GM12878 (cell line): ENCODE data around the gene SESN1. TPM values are rescaled to one million over a fixed set of nuclear protein-coding genes. Genes with fewer than 3 reads are reported as not detected.

Experiments used
- BMI1 ChIP-seq: fragments of 450-650 bp; IDR thresholded peaks from 2 replicates; pipeline ENCODE4 v1.6.1; 2016; ENCODE audit warnings: mild to moderate bottlenecking, moderate library complexity, borderline replicate concordance
- GABPA ChIP-seq: IDR thresholded peaks from 2 replicates; pipeline ENCODE4 v1.6.1; 2014; ENCODE audit warnings: antibody characterized with exemption, low read depth, mild to moderate bottlenecking, inconsistent platforms
- IKZF2 ChIP-seq, 2 experiments: fragments of 450-650 bp; IDR thresholded peaks; 2 replicates each; pipeline ENCODE4 v1.6.1; 2017; ENCODE audit warnings: mild to moderate bottlenecking in 2 of 2, moderate library complexity in 2 of 2
- MYB ChIP-seq: fragments of 150-350 bp; IDR thresholded peaks from 2 replicates; pipeline ENCODE4 v1.6.1; 2014; ENCODE audit warnings: mild to moderate bottlenecking, low read depth, low read length, borderline replicate concordance
- NR2C1 ChIP-seq: fragments of 450-650 bp; IDR thresholded peaks from 2 replicates; pipeline ENCODE4 v1.6.1; 2017; ENCODE audit warnings: antibody characterized with exemption, mild to moderate bottlenecking, moderate library complexity
- NRF1 ChIP-seq: conservative IDR thresholded peaks from 2 replicates; pipeline ENCODE4 v1.6.1; 2011; ENCODE audit warnings: mild to moderate bottlenecking, low read depth, low read length, improper control_type of control experiment
- POLR2A ChIP-seq: IDR thresholded peaks from 2 replicates; pipeline ENCODE4 v1.6.1; 2011; ENCODE audit warnings: low read depth, mild to moderate bottlenecking, low read length
- SUPT20H ChIP-seq: IDR thresholded peaks from 2 replicates; pipeline ENCODE4 v1.6.1; 2011; ENCODE audit warnings: low read depth, mild to moderate bottlenecking, low read length, moderate library complexity, borderline replicate concordance; ENCODE audit not compliant: control insufficient read depth
- TARDBP ChIP-seq: IDR thresholded peaks from 2 replicates; pipeline ENCODE4 v1.6.1; 2016; ENCODE audit warnings: borderline replicate concordance
- WRNIP1 ChIP-seq: IDR thresholded peaks from 2 replicates; pipeline ENCODE4 v1.6.1; 2011; ENCODE audit warnings: low read depth, low read length, improper control_type of control experiment, borderline replicate concordance
- ZNF274 ChIP-seq: IDR thresholded peaks from one replicate; pipeline ENCODE4 v1.8.0; 2011; ENCODE audit not compliant: insufficient read length, insufficient read depth
- polyA plus RNA-seq, 11 experiments: library from polyadenylated mRNA; depleted of rRNA in 4 of 11; unstranded in 6 of 11; stranded (reverse) in 5 of 11; fragments of >200 nt; fragmentation: Nextera tagmentation in 4 of 11; fragmentation: Illumina TruSeq in 1 of 11; extraction: Ambion mirVana in 4 of 11; extraction: Trizol in 1 of 11; gene quantifications; 1 replicate in 1 of 11; 2 replicates in 10 of 11; pipeline versions ENCODE4 v1.2.1 to v1.2.3, GENCODE V29; 2011 to 2016; ENCODE audit warnings: inconsistent platforms in 2 of 11, missing spikeins in 2 of 11, low read depth in 1 of 11
- total RNA-seq, 4 experiments: library from RNA; depleted of rRNA in 3 of 4; stranded (reverse); fragments of >200 nt in 3 of 4; fragmentation: Illumina TruSeq in 1 of 4; extraction: Trizol in 1 of 4; gene quantifications; 2 replicates each; pipeline versions ENCODE4 v1.2.1 to v1.2.3, GENCODE V29; 2013 to 2021
- TF ChIP-seq, protein P1 (sequence below): fragments of 450-650 bp; IDR thresholded peaks from 2 replicates; pipeline ENCODE4 v1.6.1; 2018; ENCODE audit warnings: borderline replicate concordance, mild to moderate bottlenecking; ENCODE audit not compliant: partially characterized antibody
- TF ChIP-seq, protein P2 (sequence below): fragments of 450-650 bp; formaldehyde crosslinking; IDR thresholded peaks from 2 replicates; pipeline ENCODE4 v1.5.0; 2022; ENCODE audit warnings: mild to moderate bottlenecking, missing genetic modification characterization
- TF ChIP-seq, protein P3 (sequence below): fragments of 450-650 bp; IDR thresholded peaks from 2 replicates; pipeline ENCODE4 v1.6.1; 2014; ENCODE audit warnings: mild to moderate bottlenecking
- TF ChIP-seq, protein P4 (sequence below): IDR thresholded peaks from 2 replicates; pipeline ENCODE4 v1.6.1; 2012; ENCODE audit warnings: low read length, inconsistent platforms

The SESN1 gene
- total and polyA plus RNA-seq, 10 of the 15 experiments (the other 5 are each of a cell fraction or from before 2014, with no cell fraction given), result 1.3 to 13.0 (median 3.3) TPM

DNA sequence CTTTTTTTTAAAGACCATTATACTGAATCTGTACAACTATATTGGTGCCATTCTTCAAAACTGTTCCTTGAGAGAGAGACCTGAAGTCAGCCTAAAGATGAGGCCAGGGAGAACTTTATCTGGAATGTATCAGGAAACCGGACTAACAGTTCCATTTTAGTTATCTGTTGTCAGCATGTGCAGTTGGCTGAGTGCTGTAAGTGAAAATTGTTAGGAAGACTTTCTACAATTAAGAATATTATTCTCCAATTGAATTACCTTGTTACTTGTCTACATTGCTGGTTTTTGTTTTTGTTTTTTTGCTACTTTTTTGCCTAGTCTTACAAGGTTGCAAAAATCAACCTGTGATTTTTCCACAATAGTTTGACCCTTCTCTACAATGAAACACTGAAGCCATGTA is 8.1 kb upstream of the SESN1 start (continued):
- TF ChIP-seq, protein P1, sequence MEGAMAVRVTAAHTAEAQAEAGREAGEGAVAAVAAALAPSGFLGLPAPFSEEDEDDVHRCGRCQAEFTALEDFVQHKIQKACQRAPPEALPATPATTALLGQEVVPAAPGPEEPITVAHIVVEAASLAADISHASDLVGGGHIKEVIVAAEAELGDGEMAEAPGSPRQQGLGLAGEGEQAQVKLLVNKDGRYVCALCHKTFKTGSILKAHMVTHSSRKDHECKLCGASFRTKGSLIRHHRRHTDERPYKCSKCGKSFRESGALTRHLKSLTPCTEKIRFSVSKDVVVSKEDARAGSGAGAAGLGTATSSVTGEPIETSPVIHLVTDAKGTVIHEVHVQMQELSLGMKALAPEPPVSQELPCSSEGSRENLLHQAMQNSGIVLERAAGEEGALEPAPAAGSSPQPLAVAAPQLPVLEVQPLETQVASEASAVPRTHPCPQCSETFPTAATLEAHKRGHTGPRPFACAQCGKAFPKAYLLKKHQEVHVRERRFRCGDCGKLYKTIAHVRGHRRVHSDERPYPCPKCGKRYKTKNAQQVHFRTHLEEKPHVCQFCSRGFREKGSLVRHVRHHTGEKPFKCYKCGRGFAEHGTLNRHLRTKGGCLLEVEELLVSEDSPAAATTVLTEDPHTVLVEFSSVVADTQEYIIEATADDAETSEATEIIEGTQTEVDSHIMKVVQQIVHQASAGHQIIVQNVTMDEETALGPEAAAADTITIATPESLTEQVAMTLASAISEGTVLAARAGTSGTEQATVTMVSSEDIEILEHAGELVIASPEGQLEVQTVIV, result no peak
- TF ChIP-seq MYB (no peak), WRNIP1 (no peak), POLR2A (no peak), GABPA (no peak), IKZF2 (IDR thresholded peaks at IDR 0.05) (no peak), SUPT20H (no peak), BMI1 (no peak), NR2C1 (no peak), ZNF274 (no peak), NRF1 (no peak), TARDBP (no peak)
- TF ChIP-seq, protein P2, sequence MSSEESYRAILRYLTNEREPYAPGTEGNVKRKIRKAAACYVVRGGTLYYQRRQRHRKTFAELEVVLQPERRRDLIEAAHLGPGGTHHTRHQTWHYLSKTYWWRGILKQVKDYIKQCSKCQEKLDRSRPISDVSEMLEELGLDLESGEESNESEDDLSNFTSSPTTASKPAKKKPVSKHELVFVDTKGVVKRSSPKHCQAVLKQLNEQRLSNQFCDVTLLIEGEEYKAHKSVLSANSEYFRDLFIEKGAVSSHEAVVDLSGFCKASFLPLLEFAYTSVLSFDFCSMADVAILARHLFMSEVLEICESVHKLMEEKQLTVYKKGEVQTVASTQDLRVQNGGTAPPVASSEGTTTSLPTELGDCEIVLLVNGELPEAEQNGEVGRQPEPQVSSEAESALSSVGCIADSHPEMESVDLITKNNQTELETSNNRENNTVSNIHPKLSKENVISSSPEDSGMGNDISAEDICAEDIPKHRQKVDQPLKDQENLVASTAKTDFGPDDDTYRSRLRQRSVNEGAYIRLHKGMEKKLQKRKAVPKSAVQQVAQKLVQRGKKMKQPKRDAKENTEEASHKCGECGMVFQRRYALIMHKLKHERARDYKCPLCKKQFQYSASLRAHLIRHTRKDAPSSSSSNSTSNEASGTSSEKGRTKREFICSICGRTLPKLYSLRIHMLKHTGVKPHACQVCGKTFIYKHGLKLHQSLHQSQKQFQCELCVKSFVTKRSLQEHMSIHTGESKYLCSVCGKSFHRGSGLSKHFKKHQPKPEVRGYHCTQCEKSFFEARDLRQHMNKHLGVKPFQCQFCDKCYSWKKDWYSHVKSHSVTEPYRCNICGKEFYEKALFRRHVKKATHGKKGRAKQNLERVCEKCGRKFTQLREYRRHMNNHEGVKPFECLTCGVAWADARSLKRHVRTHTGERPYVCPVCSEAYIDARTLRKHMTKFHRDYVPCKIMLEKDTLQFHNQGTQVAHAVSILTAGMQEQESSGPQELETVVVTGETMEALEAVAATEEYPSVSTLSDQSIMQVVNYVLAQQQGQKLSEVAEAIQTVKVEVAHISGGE (CRISPR knock-in tag), result no peak
- TF ChIP-seq, protein P3, sequence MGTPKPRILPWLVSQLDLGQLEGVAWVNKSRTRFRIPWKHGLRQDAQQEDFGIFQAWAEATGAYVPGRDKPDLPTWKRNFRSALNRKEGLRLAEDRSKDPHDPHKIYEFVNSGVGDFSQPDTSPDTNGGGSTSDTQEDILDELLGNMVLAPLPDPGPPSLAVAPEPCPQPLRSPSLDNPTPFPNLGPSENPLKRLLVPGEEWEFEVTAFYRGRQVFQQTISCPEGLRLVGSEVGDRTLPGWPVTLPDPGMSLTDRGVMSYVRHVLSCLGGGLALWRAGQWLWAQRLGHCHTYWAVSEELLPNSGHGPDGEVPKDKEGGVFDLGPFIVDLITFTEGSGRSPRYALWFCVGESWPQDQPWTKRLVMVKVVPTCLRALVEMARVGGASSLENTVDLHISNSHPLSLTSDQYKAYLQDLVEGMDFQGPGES, result no peak
- TF ChIP-seq, protein P4, sequence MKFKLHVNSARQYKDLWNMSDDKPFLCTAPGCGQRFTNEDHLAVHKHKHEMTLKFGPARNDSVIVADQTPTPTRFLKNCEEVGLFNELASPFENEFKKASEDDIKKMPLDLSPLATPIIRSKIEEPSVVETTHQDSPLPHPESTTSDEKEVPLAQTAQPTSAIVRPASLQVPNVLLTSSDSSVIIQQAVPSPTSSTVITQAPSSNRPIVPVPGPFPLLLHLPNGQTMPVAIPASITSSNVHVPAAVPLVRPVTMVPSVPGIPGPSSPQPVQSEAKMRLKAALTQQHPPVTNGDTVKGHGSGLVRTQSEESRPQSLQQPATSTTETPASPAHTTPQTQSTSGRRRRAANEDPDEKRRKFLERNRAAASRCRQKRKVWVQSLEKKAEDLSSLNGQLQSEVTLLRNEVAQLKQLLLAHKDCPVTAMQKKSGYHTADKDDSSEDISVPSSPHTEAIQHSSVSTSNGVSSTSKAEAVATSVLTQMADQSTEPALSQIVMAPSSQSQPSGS, result no peak
- TF ChIP-seq, all 136 proteins: peak for 0
